Panc1 (cell line): ENCODE measurements around the gene INTS11.

Experiments
- CTCF ChIP-seq: fragments of 450-650 bp; IDR thresholded peaks from 2 replicates; pipeline ENCODE4 v1.5.1; 2017; ENCODE audit warnings: mild to moderate bottlenecking
- POLR2AphosphoS5 ChIP-seq: IDR thresholded peaks from 2 replicates; pipeline ENCODE4 v1.6.1; 2012; ENCODE audit warnings: mild to moderate bottlenecking, low read depth, low read length, moderate library complexity
- SIN3A ChIP-seq: IDR thresholded peaks from 2 replicates; pipeline ENCODE4 v1.6.1; 2012; ENCODE audit warnings: low read depth, mild to moderate bottlenecking, low read length, moderate library complexity, borderline replicate concordance; ENCODE audit not compliant: insufficient read depth
- TCF7L2 ChIP-seq: IDR thresholded peaks from 2 replicates; pipeline ENCODE4 v1.6.1; 2011; ENCODE audit warnings: mild to moderate bottlenecking, low read depth, low read length, inconsistent platforms
- TF ChIP-seq, protein P1 (sequence below), 2 experiments: IDR thresholded peaks; 2 replicates each; pipeline ENCODE4 v1.6.1; 2011 to 2012; ENCODE audit warnings: low read depth in 2 of 2, control low read depth in 1 of 2, low read length in 1 of 2, mild to moderate bottlenecking in 1 of 2, moderate library complexity in 1 of 2; ENCODE audit not compliant: insufficient read depth in 1 of 2

DNA sequence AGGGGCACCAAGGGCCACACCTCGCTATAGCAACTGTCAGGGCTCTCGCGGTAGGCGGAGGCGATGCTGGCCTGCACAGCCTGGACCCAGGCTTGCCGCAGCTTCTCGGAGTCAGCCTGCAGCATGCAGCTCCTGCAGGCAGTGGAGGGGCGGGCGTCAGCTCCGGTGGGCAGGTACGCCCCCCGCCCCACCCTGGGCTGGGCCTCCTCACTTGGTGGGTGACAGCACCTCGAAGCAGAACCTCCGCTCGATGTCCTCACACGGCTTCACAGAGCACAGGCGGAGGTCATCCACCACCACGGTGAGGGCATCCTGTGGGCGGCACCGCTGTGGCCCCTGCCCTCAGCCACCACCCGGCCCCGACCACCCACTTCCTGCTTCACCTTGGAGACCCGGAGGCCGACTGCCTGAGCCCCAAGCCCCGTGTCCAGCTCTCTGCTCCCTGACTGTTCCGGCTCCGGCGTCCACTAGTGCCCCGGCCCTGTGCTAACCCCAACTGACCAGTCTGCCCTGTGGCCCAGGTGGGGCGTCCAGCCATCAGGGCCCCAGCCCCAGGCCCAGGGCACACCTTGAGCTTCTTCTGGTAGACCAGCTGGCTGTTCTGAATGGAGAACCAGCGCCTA is 26.5 kb downstream of the INTS11 start:
- TF ChIP-seq CTCF (no peak), POLR2AphosphoS5 (no peak), TCF7L2 (no peak), SIN3A (no peak)
- TF ChIP-seq, protein P1, sequence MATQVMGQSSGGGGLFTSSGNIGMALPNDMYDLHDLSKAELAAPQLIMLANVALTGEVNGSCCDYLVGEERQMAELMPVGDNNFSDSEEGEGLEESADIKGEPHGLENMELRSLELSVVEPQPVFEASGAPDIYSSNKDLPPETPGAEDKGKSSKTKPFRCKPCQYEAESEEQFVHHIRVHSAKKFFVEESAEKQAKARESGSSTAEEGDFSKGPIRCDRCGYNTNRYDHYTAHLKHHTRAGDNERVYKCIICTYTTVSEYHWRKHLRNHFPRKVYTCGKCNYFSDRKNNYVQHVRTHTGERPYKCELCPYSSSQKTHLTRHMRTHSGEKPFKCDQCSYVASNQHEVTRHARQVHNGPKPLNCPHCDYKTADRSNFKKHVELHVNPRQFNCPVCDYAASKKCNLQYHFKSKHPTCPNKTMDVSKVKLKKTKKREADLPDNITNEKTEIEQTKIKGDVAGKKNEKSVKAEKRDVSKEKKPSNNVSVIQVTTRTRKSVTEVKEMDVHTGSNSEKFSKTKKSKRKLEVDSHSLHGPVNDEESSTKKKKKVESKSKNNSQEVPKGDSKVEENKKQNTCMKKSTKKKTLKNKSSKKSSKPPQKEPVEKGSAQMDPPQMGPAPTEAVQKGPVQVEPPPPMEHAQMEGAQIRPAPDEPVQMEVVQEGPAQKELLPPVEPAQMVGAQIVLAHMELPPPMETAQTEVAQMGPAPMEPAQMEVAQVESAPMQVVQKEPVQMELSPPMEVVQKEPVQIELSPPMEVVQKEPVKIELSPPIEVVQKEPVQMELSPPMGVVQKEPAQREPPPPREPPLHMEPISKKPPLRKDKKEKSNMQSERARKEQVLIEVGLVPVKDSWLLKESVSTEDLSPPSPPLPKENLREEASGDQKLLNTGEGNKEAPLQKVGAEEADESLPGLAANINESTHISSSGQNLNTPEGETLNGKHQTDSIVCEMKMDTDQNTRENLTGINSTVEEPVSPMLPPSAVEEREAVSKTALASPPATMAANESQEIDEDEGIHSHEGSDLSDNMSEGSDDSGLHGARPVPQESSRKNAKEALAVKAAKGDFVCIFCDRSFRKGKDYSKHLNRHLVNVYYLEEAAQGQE (IDR thresholded peaks at IDR 0.05; ENCODE audit: insufficient read depth in 1 of 2, low read depth in 2 of 2, low read length in 1 of 2) = no peak
